Trophoblast cell (in vitro differentiated cells and primary cell): Measurements from ENCODE around the gene GFOD1. TPM values are rescaled to one million over a fixed set of nuclear protein-coding genes. Genes with fewer than 3 reads are reported as not detected.

Source experiments
- DNase-seq, 2 donors: peaks; one replicate each; pipeline ENCODE4 v3.0.0-alpha.2; 2016
- H2AFZ ChIP-seq: 2 replicates; pipeline ENCODE4 v1.6.1; 2013; ENCODE audit warnings: low read length, moderate library complexity, mild to moderate bottlenecking; ENCODE audit not compliant: insufficient read depth, poor library complexity
- H2AK5ac ChIP-seq: 2 replicates; pipeline ENCODE4 v1.6.1; 2013; ENCODE audit warnings: mild to moderate bottlenecking, low read length
- H2BK120ac ChIP-seq: 2 replicates; pipeline ENCODE4 v1.6.1; 2013; ENCODE audit warnings: low read length, mild to moderate bottlenecking, moderate library complexity; ENCODE audit not compliant: insufficient read depth, poor library complexity
- H2BK12ac ChIP-seq: 2 replicates; pipeline ENCODE4 v1.6.1; 2013; ENCODE audit warnings: mild to moderate bottlenecking, low read length, moderate library complexity
- H2BK5ac ChIP-seq: 2 replicates; pipeline ENCODE4 v1.6.1; 2013; ENCODE audit warnings: low read length, low read depth, moderate library complexity, mild to moderate bottlenecking; ENCODE audit not compliant: poor library complexity
- H3K14ac ChIP-seq: 2 replicates; pipeline ENCODE4 v1.6.1; 2013; ENCODE audit warnings: mild to moderate bottlenecking, low read length
- H3K18ac ChIP-seq: 2 replicates; pipeline ENCODE4 v1.6.1; 2013; ENCODE audit warnings: mild to moderate bottlenecking, low read length
- H3K23ac ChIP-seq: 2 replicates; pipeline ENCODE4 v1.6.1; 2013; ENCODE audit warnings: low read length
- H3K27ac ChIP-seq: 2 replicates; pipeline ENCODE4 v1.5.1; 2013; ENCODE audit warnings: low read depth, mild to moderate bottlenecking, inconsistent platforms, low read length, moderate library complexity
- H3K27me3 ChIP-seq: 2 replicates; pipeline ENCODE4 v1.6.1; 2013; ENCODE audit warnings: inconsistent platforms, mild to moderate bottlenecking, low read length, moderate library complexity; ENCODE audit not compliant: insufficient read depth
- H3K36me3 ChIP-seq, 2 experiments: 1 replicate in 1 of 2; 2 replicates in 1 of 2; pipeline ENCODE4 v1.6.1; 2013; ENCODE audit warnings: low read length in 2 of 2, mild to moderate bottlenecking in 2 of 2, moderate library complexity in 1 of 2; ENCODE audit not compliant: insufficient read depth in 2 of 2, control insufficient read depth in 1 of 2
- H3K4ac ChIP-seq: 2 replicates; pipeline ENCODE4 v1.6.1; 2013; ENCODE audit warnings: low read depth, mild to moderate bottlenecking, low read length, moderate library complexity
- H3K4me1 ChIP-seq, 2 experiments: 1 replicate in 1 of 2; 2 replicates in 1 of 2; pipeline ENCODE4 v1.6.1; 2013; ENCODE audit warnings: low read length in 2 of 2, mild to moderate bottlenecking in 2 of 2, moderate library complexity in 1 of 2; ENCODE audit not compliant: insufficient read depth in 2 of 2, control insufficient read depth in 1 of 2
- H3K4me2 ChIP-seq: 2 replicates; pipeline ENCODE4 v1.6.1; 2013; ENCODE audit warnings: inconsistent platforms, mild to moderate bottlenecking, low read length, moderate library complexity
- H3K4me3 ChIP-seq: 2 replicates; pipeline ENCODE4 v1.5.1; 2013; ENCODE audit warnings: mild to moderate bottlenecking, low read depth, low read length, inconsistent platforms
- H3K79me1 ChIP-seq: one replicate; pipeline ENCODE4 v1.6.1; 2013; ENCODE audit warnings: low read length
- H3K79me2 ChIP-seq: 2 replicates; pipeline ENCODE4 v1.6.1; 2013; ENCODE audit warnings: low read length, mild to moderate bottlenecking; ENCODE audit not compliant: control insufficient read depth, insufficient read depth, poor library complexity
- H3K9ac ChIP-seq: 2 replicates; pipeline ENCODE4 v1.6.1; 2013; ENCODE audit warnings: mild to moderate bottlenecking, low read length
- H3K9me3 ChIP-seq: 2 replicates; pipeline ENCODE4 v1.6.1; 2013; ENCODE audit warnings: low read depth, mild to moderate bottlenecking, control low read depth, inconsistent platforms, low read length; ENCODE audit not compliant: insufficient read depth
- H4K12ac ChIP-seq: 2 replicates; pipeline ENCODE4 v1.6.1; 2013; ENCODE audit warnings: low read depth, mild to moderate bottlenecking, low read length, moderate library complexity
- H4K8ac ChIP-seq: 2 replicates; pipeline ENCODE4 v1.6.1; 2013; ENCODE audit warnings: low read depth, mild to moderate bottlenecking, low read length, moderate library complexity
- H4K91ac ChIP-seq: one replicate; pipeline ENCODE4 v1.6.1; 2013; ENCODE audit warnings: low read depth, mild to moderate bottlenecking, low read length, moderate library complexity
- WGBS: extraction: QIAGEN DNeasy Blood & Tissue Kit; methylation state at CpG from one replicate; pipeline ENCODE4 v1.1.7; 2013; ENCODE audit warnings: missing lambda C conversion rate; ENCODE audit not compliant: insufficient read length, insufficient coverage; ENCODE audit errors: extremely low coverage; 5-methylcytosine and 5-hydroxymethylcytosine counted together
- polyA plus RNA-seq: library from polyadenylated mRNA; stranded (reverse); fragments of 200-250 nt; gene quantifications from 2 replicates; pipeline ENCODE4 v1.2.3, GENCODE V29; 2013

GFOD1 gene, protein sequence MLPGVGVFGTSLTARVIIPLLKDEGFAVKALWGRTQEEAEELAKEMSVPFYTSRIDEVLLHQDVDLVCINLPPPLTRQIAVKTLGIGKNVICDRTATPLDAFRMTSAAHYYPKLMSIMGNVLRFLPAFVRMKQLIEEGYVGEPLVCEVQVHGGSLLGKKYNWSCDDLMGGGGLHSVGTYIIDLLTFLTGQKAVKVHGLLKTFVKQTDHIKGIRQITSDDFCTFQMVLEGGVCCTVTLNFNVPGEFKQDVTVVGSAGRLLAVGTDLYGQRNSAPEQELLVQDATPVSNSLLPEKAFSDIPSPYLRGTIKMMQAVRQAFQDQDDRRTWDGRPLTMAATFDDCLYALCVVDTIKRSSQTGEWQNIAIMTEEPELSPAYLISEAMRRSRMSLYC
- polyA plus RNA-seq = 3.8 and 3.9 TPM in 2 replicates

DNA sequence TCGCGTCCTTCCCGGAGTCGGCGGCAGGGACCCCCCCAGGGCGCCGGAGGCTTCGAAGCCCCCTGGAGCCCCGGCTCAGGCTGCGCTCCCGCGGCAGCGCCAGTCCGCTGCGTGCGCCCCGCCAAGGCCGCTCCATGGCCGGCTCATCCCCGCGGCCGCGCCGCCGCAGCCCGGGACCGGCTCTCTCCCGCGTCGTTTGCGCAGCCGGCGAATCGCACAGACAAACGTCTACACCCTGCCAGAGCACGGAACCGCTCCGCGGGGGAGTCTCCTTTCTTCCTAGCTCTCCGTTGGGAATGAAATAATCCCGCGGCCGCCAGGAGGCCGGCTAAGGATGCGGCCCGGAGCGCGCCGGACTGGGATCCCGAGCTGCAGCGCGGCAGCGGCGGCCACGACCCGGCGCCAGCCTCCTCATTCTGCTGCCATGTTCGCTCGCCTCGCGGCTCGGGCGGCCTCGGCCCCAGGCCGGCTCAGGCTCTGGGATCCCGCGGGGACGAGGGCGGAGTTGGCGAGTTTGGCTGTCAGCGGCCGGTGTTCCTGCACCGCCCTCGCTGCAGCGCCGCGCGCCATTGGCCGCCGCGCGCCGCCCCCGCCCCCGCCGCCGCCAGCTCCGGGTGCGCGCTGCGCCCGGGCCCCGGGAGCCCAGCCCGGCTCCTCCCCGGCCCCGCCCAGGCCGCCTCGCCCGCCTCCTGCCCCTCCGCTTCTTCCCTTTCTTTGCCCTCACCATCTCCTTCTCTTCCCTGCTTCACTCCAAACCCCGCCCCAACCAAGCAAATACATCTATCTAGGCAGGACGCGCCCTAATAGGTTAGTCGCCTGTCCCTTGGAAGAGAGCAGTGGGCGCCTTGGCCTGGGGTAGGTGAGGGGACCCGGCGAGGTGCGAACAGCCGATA, at the start of gene GFOD1:
GFOD1 (minus strand) TSS at position 479 of the 893 bp plus-strand sequence. CDS start 710 bp downstream, outside the sequence.
- WGBS = no CpG with 5 or more reads among the region's 109 CpGs
- DNase-seq = peak; percentile 77 to 91
- H3K23ac ChIP-seq = no peak within 1 kb of the TSS

DNA sequence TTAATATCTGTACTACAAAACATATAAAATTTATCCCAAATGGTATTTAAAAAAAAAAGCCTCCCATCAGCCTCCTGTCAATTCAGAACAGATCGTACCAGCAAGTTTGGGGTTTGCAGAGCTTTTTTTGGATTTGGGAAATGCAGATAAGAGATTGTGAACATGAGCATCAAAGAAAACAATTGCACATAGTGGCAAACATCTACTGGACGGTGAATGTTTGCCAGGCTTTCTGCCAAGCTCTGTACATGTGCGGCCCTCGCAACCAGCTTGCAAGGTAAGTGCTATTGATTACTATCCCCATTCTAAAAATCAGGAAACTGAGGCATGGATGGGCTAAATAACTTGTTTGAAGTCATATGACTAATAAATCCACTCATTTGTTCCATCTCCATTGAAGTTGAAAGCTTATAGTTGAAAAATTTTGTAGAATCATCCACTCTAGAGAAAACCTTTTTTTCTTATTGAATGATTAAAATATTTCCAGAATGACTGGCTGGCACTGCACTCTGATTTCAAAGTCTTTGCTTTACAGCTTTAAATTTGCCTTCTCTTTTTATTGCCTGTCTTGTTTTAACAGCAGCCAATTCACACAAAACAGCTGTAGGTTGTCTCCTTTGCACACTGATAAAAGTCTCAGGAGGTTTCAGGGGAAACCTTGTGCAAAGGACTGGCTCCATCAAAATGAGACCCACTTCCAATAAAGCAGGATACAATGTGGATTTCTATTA, 49.6 kb upstream of the GFOD1 start:
- H2BK12ac ChIP-seq = no peak overlapping the region

More for the DNA sequence above, at the start of gene GFOD1:
- Histone ChIP-seq H2BK12ac (no peak within 1 kb of the TSS), H4K91ac (no peak within 1 kb of the TSS), H2BK5ac (no peak within 1 kb of the TSS), H3K27ac (no peak within 1 kb of the TSS), H2AK5ac (no peak within 1 kb of the TSS), H3K27me3 (peaks cover 15% of the 10 kb centered on the region), H2BK120ac (no peak within 1 kb of the TSS), H2AFZ (peak within 1 kb of the TSS; percentile 64), H3K79me1 (no peaks in the 10 kb centered on the region), H3K79me2 (no peaks in the 10 kb centered on the region), H4K8ac (peak within 1 kb of the TSS; percentile 25), H3K9ac (peak within 1 kb of the TSS; percentile 51), H4K12ac (no peak within 1 kb of the TSS), H3K4me2 (peak within 1 kb of the TSS; percentile 92), H3K18ac (no peak within 1 kb of the TSS), H3K4me3 (peak within 1 kb of the TSS; percentile 76), H3K4ac (no peak within 1 kb of the TSS), H3K14ac (no peak within 1 kb of the TSS), H3K36me3 (no peaks in the 10 kb centered on the region), H3K9me3 (peaks cover 3% of the 10 kb centered on the region), H3K4me1 (peaks cover 4 to 18% of the 10 kb centered on the region in 2 experiments)

DNA sequence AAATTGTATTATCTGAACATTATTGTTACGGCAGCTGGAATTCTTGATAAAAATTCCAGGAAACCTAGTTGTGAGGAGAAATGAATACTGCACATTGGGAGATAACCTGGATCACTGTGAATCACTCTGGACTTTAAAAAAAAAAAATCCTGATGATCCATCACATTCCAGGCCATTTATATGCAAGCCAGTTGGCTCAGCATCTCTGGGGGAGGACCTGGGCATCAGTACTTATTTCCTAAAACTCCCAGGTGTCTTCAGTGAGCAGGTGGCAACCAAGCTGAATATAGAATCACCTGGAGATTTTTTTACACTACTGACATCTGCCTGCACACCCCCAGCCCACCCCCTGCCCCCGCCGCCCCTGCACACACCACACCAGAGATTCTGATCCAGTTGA, 47.9 kb upstream of the GFOD1 start:
- no peak overlapping the region for H3K4me2 ChIP-seq
- H3K4me1 ChIP-seq = no peaks in the 10 kb centered on the region
- no peak overlapping the region for H2BK5ac ChIP-seq
- no peak overlapping the region for H2AFZ ChIP-seq
- no peak overlapping the region for H2BK120ac ChIP-seq
- no peak overlapping the region for H3K18ac ChIP-seq
- no peak overlapping the region for H3K9ac ChIP-seq
- H3K14ac ChIP-seq = no peak overlapping the region
- no peaks in the 10 kb centered on the region for H3K79me2 ChIP-seq
- H4K12ac ChIP-seq = no peak overlapping the region
- H3K36me3 ChIP-seq = no peaks in the 10 kb centered on the region
- DNase-seq = no peak
- no peak overlapping the region for H2BK12ac ChIP-seq
- no peak overlapping the region for H3K23ac ChIP-seq
- H3K27me3 ChIP-seq = no peaks in the 10 kb centered on the region
- no CpG with 5 or more reads among the region's 3 CpGs for WGBS
- H2AK5ac ChIP-seq = no peak overlapping the region
- no peak overlapping the region for H3K27ac ChIP-seq
- H3K79me1 ChIP-seq = no peaks in the 10 kb centered on the region
- no peak overlapping the region for H3K4ac ChIP-seq
- H4K91ac ChIP-seq = no peak overlapping the region
- H3K4me3 ChIP-seq = no peak overlapping the region
- H4K8ac ChIP-seq = no peak overlapping the region
- H3K9me3 ChIP-seq = peaks cover 1% of the 10 kb centered on the region

More for the DNA sequence above, 49.6 kb upstream of the GFOD1 start:
- Histone ChIP-seq H3K4me2 (no peak overlapping the region), H3K9ac (no peak overlapping the region), H3K4me3 (no peak overlapping the region), H3K79me1 (no peaks in the 10 kb centered on the region), H3K27me3 (no peaks in the 10 kb centered on the region), H4K12ac (no peak overlapping the region), H3K14ac (no peak overlapping the region), H2AK5ac (no peak overlapping the region), H3K4ac (no peak overlapping the region), H2AFZ (no peak overlapping the region), H3K36me3 (no peaks in the 10 kb centered on the region), H3K23ac (no peak overlapping the region), H3K27ac (no peak overlapping the region), H2BK5ac (no peak overlapping the region), H3K79me2 (no peaks in the 10 kb centered on the region), H4K8ac (no peak overlapping the region), H2BK120ac (no peak overlapping the region), H3K4me1 (no peaks in the 10 kb centered on the region), H3K18ac (no peak overlapping the region), H4K91ac (no peak overlapping the region), H3K9me3 (peaks cover 1% of the 10 kb centered on the region)
- no peak for DNase-seq
- no CpG with 5 or more reads among the region's 4 CpGs for WGBS

DNA sequence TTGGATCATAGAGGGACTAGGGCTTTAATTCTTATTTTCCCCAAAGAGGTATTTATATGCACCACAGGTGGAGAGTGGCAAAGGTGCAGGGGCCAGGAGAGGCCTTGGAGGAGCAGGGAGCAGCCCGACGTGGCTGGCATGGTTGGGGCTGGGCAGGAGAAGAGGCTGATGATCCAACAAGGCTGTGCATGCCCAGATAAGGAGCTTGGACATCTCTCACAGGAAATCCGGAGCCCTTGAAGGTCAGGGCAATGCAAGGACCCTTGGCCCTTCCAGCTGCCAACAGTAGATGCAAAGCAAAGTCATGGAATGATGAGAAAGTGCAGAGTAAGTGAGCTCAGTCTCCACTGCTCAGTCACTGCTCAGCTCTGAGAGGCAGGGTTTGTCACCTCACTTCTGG, 47.1 kb upstream of the GFOD1 start:
- no peaks in the 10 kb centered on the region for H3K79me1 ChIP-seq
- no peaks in the 10 kb centered on the region for H3K79me2 ChIP-seq
- no peak overlapping the region for H3K4me3 ChIP-seq
- WGBS = no CpG with 5 or more reads among the region's 3 CpGs
- no peak overlapping the region for H4K12ac ChIP-seq
- no peak for DNase-seq
- H2AFZ ChIP-seq = no peak overlapping the region
- H4K91ac ChIP-seq = no peak overlapping the region
- H4K8ac ChIP-seq = no peak overlapping the region
- H2BK120ac ChIP-seq = no peak overlapping the region
- no peaks in the 10 kb centered on the region for H3K27me3 ChIP-seq
- no peak overlapping the region for H3K27ac ChIP-seq
- H3K9me3 ChIP-seq = peaks cover 1% of the 10 kb centered on the region
- no peaks in the 10 kb centered on the region for H3K36me3 ChIP-seq
- H3K23ac ChIP-seq = peak overlapping the region; percentile 56
- H2AK5ac ChIP-seq = no peak overlapping the region
- no peak overlapping the region for H2BK5ac ChIP-seq
- H3K14ac ChIP-seq = no peak overlapping the region
- no peaks in the 10 kb centered on the region for H3K4me1 ChIP-seq
- no peak overlapping the region for H3K4ac ChIP-seq
- H2BK12ac ChIP-seq = no peak overlapping the region
- H3K18ac ChIP-seq = no peak overlapping the region
- no peak overlapping the region for H3K9ac ChIP-seq
- no peak overlapping the region for H3K4me2 ChIP-seq
